Liver (tissue), 9 donors: Measurements from ENCODE around the gene TFDP1. TPM values are rescaled to one million over a fixed set of nuclear protein-coding genes. Genes with fewer than 3 reads are reported as not detected.

Experiments used
- DNase-seq: peaks from one replicate; pipeline ENCODE4 v3.0.0-alpha.2; 2017; ENCODE audit warnings: low spot score
- H3K27ac ChIP-seq, 2 donors: one replicate each; pipeline ENCODE4 v1.7.0; 2013; ENCODE audit warnings: inconsistent platforms in 2 of 2, low read length in 2 of 2, control low read depth in 1 of 2, low read depth in 1 of 2, mild to moderate bottlenecking in 1 of 2
- H3K27me3 ChIP-seq, 4 donors: one replicate each; pipeline versions ENCODE4 v1.6.1 to v1.7.0; 2013; ENCODE audit warnings: low read length in 3 of 4, inconsistent platforms in 1 of 4, mild to moderate bottlenecking in 1 of 4, moderate library complexity in 1 of 4; ENCODE audit not compliant: control insufficient read depth in 4 of 4, insufficient read depth in 4 of 4
- H3K36me3 ChIP-seq, 4 donors: one replicate each; pipeline versions ENCODE4 v1.6.1 to v1.7.0; 2013; ENCODE audit warnings: low read length in 3 of 4, mild to moderate bottlenecking in 3 of 4, low read depth in 1 of 4, moderate library complexity in 1 of 4; ENCODE audit not compliant: control insufficient read depth in 4 of 4, insufficient read depth in 3 of 4
- H3K4me1 ChIP-seq, 4 donors: one replicate each; pipeline versions ENCODE4 v1.6.1 to v1.7.0; 2013; ENCODE audit warnings: low read length in 3 of 4, mild to moderate bottlenecking in 3 of 4, moderate library complexity in 1 of 4; ENCODE audit not compliant: control insufficient read depth in 4 of 4, insufficient read depth in 4 of 4
- H3K4me3 ChIP-seq, 3 donors: one replicate each; pipeline versions ENCODE4 v1.6.1 to v1.7.0; 2013; ENCODE audit warnings: low read length in 3 of 3, control low read depth in 1 of 3, low read depth in 1 of 3, mild to moderate bottlenecking in 1 of 3
- H3K9ac ChIP-seq, 2 donors: one replicate each; pipeline ENCODE4 v1.7.0; 2013; ENCODE audit warnings: low read length in 2 of 2, mild to moderate bottlenecking in 2 of 2, moderate library complexity in 2 of 2, control low read depth in 1 of 2, low read depth in 1 of 2
- H3K9me3 ChIP-seq, 4 donors: one replicate each; pipeline versions ENCODE4 v1.6.1 to v1.7.0; 2013; ENCODE audit warnings: low read length in 3 of 4; ENCODE audit not compliant: control insufficient read depth in 4 of 4
- EGR1 ChIP-seq, 2 donors: IDR thresholded peaks; 2 replicates each; pipeline ENCODE4 v1.6.1; 2016 to 2018; ENCODE audit warnings: antibody characterized with exemption in 2 of 2, low read depth in 2 of 2
- FOXA1 ChIP-seq: IDR thresholded peaks from 2 replicates; pipeline ENCODE4 v1.6.1; 2016; ENCODE audit warnings: antibody characterized with exemption
- GABPA ChIP-seq, 2 donors: IDR thresholded peaks in 1 of 2; conservative IDR thresholded peaks in 1 of 2; 2 replicates each; pipeline ENCODE4 v1.6.1; 2016; ENCODE audit warnings: antibody characterized with exemption in 2 of 2, mild to moderate bottlenecking in 1 of 2, moderate library complexity in 1 of 2
- HNF4A ChIP-seq, 2 donors: conservative IDR thresholded peaks; 2 replicates each; pipeline ENCODE4 v1.6.1; 2016; ENCODE audit warnings: antibody characterized with exemption in 2 of 2, mild to moderate bottlenecking in 2 of 2
- JUND ChIP-seq, 2 donors: IDR thresholded peaks; 2 replicates each; pipeline ENCODE4 v1.6.1; 2016; ENCODE audit warnings: antibody characterized with exemption in 2 of 2
- NR2F2 ChIP-seq: IDR thresholded peaks from 2 replicates; pipeline ENCODE4 v1.6.1; 2016; ENCODE audit warnings: antibody characterized with exemption
- RAD21 ChIP-seq, 2 donors: IDR thresholded peaks; 2 replicates each; pipeline ENCODE4 v1.6.1; 2016; ENCODE audit warnings: antibody characterized with exemption in 2 of 2, mild to moderate bottlenecking in 2 of 2
- RXRA ChIP-seq, 2 donors: IDR thresholded peaks; 2 replicates each; pipeline ENCODE4 v1.6.1; 2017 to 2018; ENCODE audit warnings: antibody characterized with exemption in 2 of 2, mild to moderate bottlenecking in 1 of 2
- SP1 ChIP-seq: IDR thresholded peaks from 2 replicates; pipeline ENCODE4 v1.6.1; 2018; ENCODE audit warnings: antibody characterized with exemption, mild to moderate bottlenecking
- TAF1 ChIP-seq: conservative IDR thresholded peaks from 2 replicates; pipeline ENCODE4 v1.6.1; 2016; ENCODE audit warnings: antibody characterized with exemption, mild to moderate bottlenecking
- YY1 ChIP-seq: IDR thresholded peaks from 2 replicates; pipeline ENCODE4 v1.6.1; 2016; ENCODE audit warnings: antibody characterized with exemption, mild to moderate bottlenecking
- WGBS: extraction: QIAGEN DNeasy Blood & Tissue Kit; methylation state at CpG from one replicate; pipeline ENCODE4 v1.1.7; 2013; 5-methylcytosine and 5-hydroxymethylcytosine counted together
- polyA plus RNA-seq, 2 donors: library from polyadenylated mRNA; stranded (reverse) in 1 of 2; unstranded in 1 of 2; fragments of 200-250 nt in 1 of 2; fragments of >200 nt in 1 of 2; fragmentation: Nextera tagmentation in 1 of 2; extraction: Ambion mirVana in 1 of 2; gene quantifications; one replicate each; pipeline versions ENCODE4 v1.2.1 to v1.2.3, GENCODE V29; 2013 to 2015
- total RNA-seq, 2 donors: library from RNA; depleted of rRNA; stranded (reverse); fragments of >200 nt; gene quantifications; one replicate each; pipeline ENCODE4 v1.2.3, GENCODE V29; 2014
- TF ChIP-seq, protein P1 (sequence below): IDR thresholded peaks from 2 replicates; pipeline ENCODE4 v1.6.1; 2016; ENCODE audit warnings: antibody characterized with exemption
- TF ChIP-seq, protein P2 (sequence below): fragments of 150-350 bp; IDR thresholded peaks from 2 replicates; pipeline ENCODE4 v1.5.1; 2017; ENCODE audit warnings: improper control_type of control experiment, low read depth, low read length; ENCODE audit not compliant: missing input control
- TF ChIP-seq, protein P3 (sequence below): IDR thresholded peaks from 2 replicates; pipeline ENCODE4 v1.6.1; 2016; ENCODE audit warnings: antibody characterized with exemption
- TF ChIP-seq, protein P4 (sequence below): IDR thresholded peaks from 2 replicates; pipeline ENCODE4 v1.6.1; 2016; ENCODE audit warnings: antibody characterized with exemption
- donor health status: healthy.
- donor health status: healthy.
- donor health status: healthy.
- donor health status: healthy.
- donor health status: healthy.

TFDP1 gene, protein sequence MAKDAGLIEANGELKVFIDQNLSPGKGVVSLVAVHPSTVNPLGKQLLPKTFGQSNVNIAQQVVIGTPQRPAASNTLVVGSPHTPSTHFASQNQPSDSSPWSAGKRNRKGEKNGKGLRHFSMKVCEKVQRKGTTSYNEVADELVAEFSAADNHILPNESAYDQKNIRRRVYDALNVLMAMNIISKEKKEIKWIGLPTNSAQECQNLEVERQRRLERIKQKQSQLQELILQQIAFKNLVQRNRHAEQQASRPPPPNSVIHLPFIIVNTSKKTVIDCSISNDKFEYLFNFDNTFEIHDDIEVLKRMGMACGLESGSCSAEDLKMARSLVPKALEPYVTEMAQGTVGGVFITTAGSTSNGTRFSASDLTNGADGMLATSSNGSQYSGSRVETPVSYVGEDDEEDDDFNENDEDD
- total RNA-seq: 100 to 1,000 TPM in 1 of 2 donors, 10 to 100 TPM in 1; 17.7 to 140 TPM
- 10 to 100 TPM in 1 of 2 donors, 1 to 10 TPM in 1; 9.9 to 17.9 TPM for polyA plus RNA-seq

DNA sequence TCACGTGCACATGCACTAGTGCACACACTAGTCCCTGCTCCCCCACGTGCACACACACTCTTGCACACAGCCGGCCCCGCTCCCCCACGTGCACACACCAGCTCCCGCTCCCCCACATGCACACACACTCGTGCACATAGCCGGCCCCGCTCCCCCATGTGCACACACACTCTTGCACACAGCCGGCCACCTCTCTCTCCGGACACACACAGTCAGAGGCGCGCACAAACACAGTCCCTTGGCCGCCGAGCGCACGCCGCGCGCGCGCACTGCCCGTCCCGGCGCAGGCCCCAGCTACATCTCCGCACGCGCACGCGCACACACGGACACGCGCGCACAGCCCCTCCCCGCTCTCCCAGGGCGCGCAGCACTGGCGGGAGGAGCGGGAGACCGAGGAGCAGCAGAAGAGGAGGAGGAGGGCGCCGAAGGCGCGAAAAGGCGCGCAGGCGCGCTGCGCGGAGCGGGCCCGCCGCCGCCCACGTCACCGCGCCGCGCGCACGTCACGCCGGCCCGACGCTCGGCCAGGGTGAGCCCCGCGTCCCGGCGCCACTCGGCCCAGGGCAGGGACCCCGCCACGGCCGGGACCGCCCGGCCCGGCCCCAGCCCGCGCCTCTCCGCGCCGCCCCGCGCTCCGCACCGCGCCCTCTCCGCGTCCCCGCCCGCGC, at the start of gene TFDP1:
Gene TFDP1, plus strand, starts transcription at position 549 of the 665 bp plus-strand sequence. CDS start 1,085 bp downstream, outside the sequence.
- H3K27ac ChIP-seq: no peak within 1 kb of the TSS
- H3K4me3 ChIP-seq: peak within 1 kb of the TSS; percentile 50 to 86 (median 52)
- WGBS: 4% methylated on average over 92 of the region's 92 CpGs
- H3K9ac ChIP-seq: no peak within 1 kb of the TSS
- no peaks in the 10 kb centered on the region for H3K9me3 ChIP-seq
- peaks cover 2 to 13% (median 6%) of the 10 kb centered on the region in 4 donors for H3K4me1 ChIP-seq
- peaks cover 0 to 6% (median under 1%) of the 10 kb centered on the region in 4 donors for H3K36me3 ChIP-seq
- DNase-seq: peak; percentile 86
- TF ChIP-seq, protein P1, sequence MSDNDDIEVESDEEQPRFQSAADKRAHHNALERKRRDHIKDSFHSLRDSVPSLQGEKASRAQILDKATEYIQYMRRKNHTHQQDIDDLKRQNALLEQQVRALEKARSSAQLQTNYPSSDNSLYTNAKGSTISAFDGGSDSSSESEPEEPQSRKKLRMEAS: no peak
- TF ChIP-seq EGR1 (IDR thresholded peaks at IDR 0.05; ENCODE audit: low read depth in 2 of 2) (no peak), TAF1 (no peak), YY1 (no peak), RXRA (IDR thresholded peaks at IDR 0.05) (no peak), GABPA (IDR thresholded peaks at IDR 0.05 in 1 of 2, conservative IDR thresholded peaks at IDR 0.05 in 1 of 2) (no peak), NR2F2 (no peak)
- TF ChIP-seq, protein P2, sequence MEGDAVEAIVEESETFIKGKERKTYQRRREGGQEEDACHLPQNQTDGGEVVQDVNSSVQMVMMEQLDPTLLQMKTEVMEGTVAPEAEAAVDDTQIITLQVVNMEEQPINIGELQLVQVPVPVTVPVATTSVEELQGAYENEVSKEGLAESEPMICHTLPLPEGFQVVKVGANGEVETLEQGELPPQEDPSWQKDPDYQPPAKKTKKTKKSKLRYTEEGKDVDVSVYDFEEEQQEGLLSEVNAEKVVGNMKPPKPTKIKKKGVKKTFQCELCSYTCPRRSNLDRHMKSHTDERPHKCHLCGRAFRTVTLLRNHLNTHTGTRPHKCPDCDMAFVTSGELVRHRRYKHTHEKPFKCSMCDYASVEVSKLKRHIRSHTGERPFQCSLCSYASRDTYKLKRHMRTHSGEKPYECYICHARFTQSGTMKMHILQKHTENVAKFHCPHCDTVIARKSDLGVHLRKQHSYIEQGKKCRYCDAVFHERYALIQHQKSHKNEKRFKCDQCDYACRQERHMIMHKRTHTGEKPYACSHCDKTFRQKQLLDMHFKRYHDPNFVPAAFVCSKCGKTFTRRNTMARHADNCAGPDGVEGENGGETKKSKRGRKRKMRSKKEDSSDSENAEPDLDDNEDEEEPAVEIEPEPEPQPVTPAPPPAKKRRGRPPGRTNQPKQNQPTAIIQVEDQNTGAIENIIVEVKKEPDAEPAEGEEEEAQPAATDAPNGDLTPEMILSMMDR: no peak
- TF ChIP-seq, protein P3, sequence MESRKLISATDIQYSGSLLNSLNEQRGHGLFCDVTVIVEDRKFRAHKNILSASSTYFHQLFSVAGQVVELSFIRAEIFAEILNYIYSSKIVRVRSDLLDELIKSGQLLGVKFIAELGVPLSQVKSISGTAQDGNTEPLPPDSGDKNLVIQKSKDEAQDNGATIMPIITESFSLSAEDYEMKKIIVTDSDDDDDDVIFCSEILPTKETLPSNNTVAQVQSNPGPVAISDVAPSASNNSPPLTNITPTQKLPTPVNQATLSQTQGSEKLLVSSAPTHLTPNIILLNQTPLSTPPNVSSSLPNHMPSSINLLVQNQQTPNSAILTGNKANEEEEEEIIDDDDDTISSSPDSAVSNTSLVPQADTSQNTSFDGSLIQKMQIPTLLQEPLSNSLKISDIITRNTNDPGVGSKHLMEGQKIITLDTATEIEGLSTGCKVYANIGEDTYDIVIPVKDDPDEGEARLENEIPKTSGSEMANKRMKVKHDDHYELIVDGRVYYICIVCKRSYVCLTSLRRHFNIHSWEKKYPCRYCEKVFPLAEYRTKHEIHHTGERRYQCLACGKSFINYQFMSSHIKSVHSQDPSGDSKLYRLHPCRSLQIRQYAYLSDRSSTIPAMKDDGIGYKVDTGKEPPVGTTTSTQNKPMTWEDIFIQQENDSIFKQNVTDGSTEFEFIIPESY: no peak
- no peaks in the 10 kb centered on the region for H3K27me3 ChIP-seq

DNA sequence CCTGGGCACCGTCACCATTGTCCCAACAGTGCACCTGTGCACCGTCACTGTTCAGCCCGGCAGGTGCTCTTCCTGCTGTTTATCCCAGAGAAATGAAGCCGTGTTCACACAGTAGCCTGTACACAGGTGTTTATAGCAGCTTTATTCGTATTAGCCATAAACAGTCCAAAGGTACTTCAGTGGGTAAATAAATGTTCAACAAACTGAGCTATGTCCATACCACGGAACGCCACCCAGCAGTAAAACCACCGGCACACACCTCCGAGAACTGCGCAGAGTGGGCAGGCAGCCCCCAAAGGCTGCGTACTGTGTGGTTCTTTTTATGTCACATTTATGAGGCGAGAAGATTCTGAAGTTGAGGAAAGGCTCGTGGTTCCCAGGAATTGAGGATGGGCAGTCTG, 49.2 kb upstream of the TFDP1 start:
- Histone ChIP-seq H3K27me3 (no peaks in the 10 kb centered on the region), H3K27ac (no peak overlapping the region), H3K9ac (no peak overlapping the region), H3K9me3 (no peaks in the 10 kb centered on the region), H3K4me3 (no peak overlapping the region), H3K4me1 (no peaks in the 10 kb centered on the region), H3K36me3 (peaks cover 0 to 13% (median 3%) of the 10 kb centered on the region in 4 donors)
- DNase-seq: no peak
- WGBS: 89% methylated on average over 13 of the region's 13 CpGs
- TF ChIP-seq, protein P3: no peak
- TF ChIP-seq NR2F2 (no peak), FOXA1 (no peak), JUND (IDR thresholded peaks at IDR 0.05) (no peak), HNF4A (conservative IDR thresholded peaks at IDR 0.05) (no peak), SP1 (no peak), TAF1 (no peak), RAD21 (IDR thresholded peaks at IDR 0.05) (no peak)
- TF ChIP-seq, protein P4, sequence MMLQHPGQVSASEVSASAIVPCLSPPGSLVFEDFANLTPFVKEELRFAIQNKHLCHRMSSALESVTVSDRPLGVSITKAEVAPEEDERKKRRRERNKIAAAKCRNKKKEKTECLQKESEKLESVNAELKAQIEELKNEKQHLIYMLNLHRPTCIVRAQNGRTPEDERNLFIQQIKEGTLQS: no peak
- TF ChIP-seq, protein P1: no peak
